HEK293 (cell line): ENCODE data around the gene MYO5B.

Experiments
- CTCF ChIA-PET: fragments of 350-600 bp; formaldehyde crosslinking; extraction: SDS; loops from one replicate; lab custom pipeline; 2021; ENCODE audit warnings: antibody characterized with exemption; lab: Yijun Ruan, JAX
- POLR2A ChIA-PET: fragments of 300-600 bp; formaldehyde crosslinking; extraction: SDS; loops from one replicate; lab custom pipeline; 2020; ENCODE audit warnings: antibody characterized with exemption, inconsistent platforms; lab: Yijun Ruan, JAX
- H3K27ac ChIP-seq: fragments of 200-500 bp; sonication (Bioruptor generic); 2 replicates; pipeline ENCODE4 v1.5.1; 2014; ENCODE audit warnings: low read depth, low read length, control low read depth, inconsistent platforms; ENCODE audit errors: extremely low read depth
- H3K36me3 ChIP-seq, 2 experiments: fragments of 200-500 bp in 1 of 2; sonication (Bioruptor generic) in 1 of 2; 1 replicate in 1 of 2; 2 replicates in 1 of 2; pipeline ENCODE4 v1.5.1; 2014 to 2017; ENCODE audit warnings: inconsistent platforms in 2 of 2, low read length in 2 of 2; ENCODE audit not compliant: control insufficient read depth in 2 of 2, insufficient read depth in 1 of 2
- H3K4me1 ChIP-seq: fragments of 200-500 bp; sonication (Bioruptor generic); 2 replicates; pipeline ENCODE4 v1.5.1; 2014; ENCODE audit warnings: mild to moderate bottlenecking, low read length, inconsistent platforms; ENCODE audit not compliant: control insufficient read depth, insufficient read depth
- H3K4me3 ChIP-seq: 2 replicates; pipeline ENCODE4 v1.5.1; 2011; ENCODE audit warnings: low read depth, mild to moderate bottlenecking, control low read depth, low read length, moderate library complexity
- H3K9me3 ChIP-seq: fragments of 200-500 bp; sonication (Bioruptor generic); 2 replicates; pipeline ENCODE4 v1.5.1; 2014; ENCODE audit warnings: low read depth, low read length, inconsistent platforms; ENCODE audit not compliant: control insufficient read depth, insufficient read depth
- GFI1B ChIP-seq: fragments of 450-650 bp; formaldehyde crosslinking; IDR thresholded peaks from 2 replicates; pipeline ENCODE4 v1.5.1; 2016; ENCODE audit warnings: missing biosample characterization, missing genetic modification characterization
- KLF8 ChIP-seq: fragments of 450-650 bp; formaldehyde crosslinking; IDR thresholded peaks from 2 replicates; pipeline ENCODE4 v1.5.1; 2016; ENCODE audit warnings: missing biosample characterization, missing genetic modification characterization
- OVOL3 ChIP-seq: fragments of 450-650 bp; formaldehyde crosslinking; IDR thresholded peaks from 2 replicates; pipeline ENCODE4 v1.5.1; 2016; ENCODE audit warnings: missing biosample characterization, missing genetic modification characterization
- PRDM1 ChIP-seq: fragments of 450-650 bp; formaldehyde crosslinking; IDR thresholded peaks from 2 replicates; pipeline ENCODE4; 2016; ENCODE audit warnings: missing biosample characterization, missing genetic modification characterization
- SP2 ChIP-seq: fragments of 450-650 bp; formaldehyde crosslinking; IDR thresholded peaks from 2 replicates; pipeline ENCODE4 v1.5.1; 2016; ENCODE audit warnings: missing biosample characterization, missing genetic modification characterization
- YY2 ChIP-seq: fragments of 450-650 bp; formaldehyde crosslinking; IDR thresholded peaks from 2 replicates; pipeline ENCODE4 v1.5.1; 2016; ENCODE audit warnings: missing biosample characterization, missing genetic modification characterization
- ZBTB48 ChIP-seq: fragments of 450-650 bp; formaldehyde crosslinking; IDR thresholded peaks from 2 replicates; pipeline ENCODE4 v1.5.1; 2016; ENCODE audit warnings: missing biosample characterization, missing genetic modification characterization
- ZFP3 ChIP-seq: fragments of 450-650 bp; formaldehyde crosslinking; IDR thresholded peaks from 2 replicates; pipeline ENCODE4 v1.5.1; 2016; ENCODE audit warnings: low read depth, missing biosample characterization, missing genetic modification characterization
- ZNF169 ChIP-seq: fragments of 450-650 bp; formaldehyde crosslinking; IDR thresholded peaks from 2 replicates; pipeline ENCODE4 v1.5.1; 2016; ENCODE audit warnings: missing biosample characterization, missing genetic modification characterization
- ZNF2 ChIP-seq: fragments of 450-650 bp; formaldehyde crosslinking; IDR thresholded peaks from 2 replicates; pipeline ENCODE4 v1.5.1; 2016; ENCODE audit warnings: missing biosample characterization, missing genetic modification characterization
- ZNF239 ChIP-seq: fragments of 450-650 bp; formaldehyde crosslinking; IDR thresholded peaks from 2 replicates; pipeline ENCODE4 v1.5.1; 2016; ENCODE audit warnings: missing biosample characterization, missing genetic modification characterization
- ZNF302 ChIP-seq: fragments of 450-650 bp; formaldehyde crosslinking; IDR thresholded peaks from 2 replicates; pipeline ENCODE4 v1.5.1; 2016; ENCODE audit warnings: missing biosample characterization, missing genetic modification characterization, low read depth
- ZNF416 ChIP-seq: fragments of 450-650 bp; formaldehyde crosslinking; IDR thresholded peaks from 2 replicates; pipeline ENCODE4 v1.5.1; 2016; ENCODE audit warnings: missing biosample characterization, missing genetic modification characterization
- ZNF423 ChIP-seq: fragments of 450-650 bp; formaldehyde crosslinking; IDR thresholded peaks from 2 replicates; pipeline ENCODE4 v1.5.1; 2016; ENCODE audit warnings: missing biosample characterization, missing genetic modification characterization
- ZNF629 ChIP-seq: fragments of 450-650 bp; formaldehyde crosslinking; IDR thresholded peaks from 2 replicates; pipeline ENCODE4 v1.5.1; 2017; ENCODE audit warnings: missing biosample characterization, missing genetic modification characterization
- ZNF660 ChIP-seq: fragments of 450-650 bp; IDR thresholded peaks from 2 replicates; pipeline ENCODE4 v1.5.1; 2018; ENCODE audit warnings: missing biosample characterization, mild to moderate bottlenecking, missing genetic modification characterization
- ZNF843 ChIP-seq: fragments of 450-650 bp; formaldehyde crosslinking; IDR thresholded peaks from 2 replicates; pipeline ENCODE4 v1.5.1; 2016; ENCODE audit warnings: missing biosample characterization, missing genetic modification characterization
- TF ChIP-seq, protein P1 (sequence below): fragments of 450-650 bp; formaldehyde crosslinking; IDR thresholded peaks from 2 replicates; pipeline ENCODE4 v1.5.1; 2016; ENCODE audit warnings: missing biosample characterization, missing genetic modification characterization, borderline replicate concordance
- TF ChIP-seq, protein P2 (sequence below): fragments of 450-650 bp; formaldehyde crosslinking; IDR thresholded peaks from 2 replicates; pipeline ENCODE4 v1.5.1; 2016; ENCODE audit warnings: missing biosample characterization, missing genetic modification characterization
- TF ChIP-seq, protein P3 (sequence below): fragments of 450-650 bp; formaldehyde crosslinking; IDR thresholded peaks from 2 replicates; pipeline ENCODE4 v1.5.1; 2016; ENCODE audit warnings: missing biosample characterization, missing genetic modification characterization
- TF ChIP-seq, protein P4 (sequence below): fragments of 450-650 bp; formaldehyde crosslinking; IDR thresholded peaks from 2 replicates; pipeline ENCODE4; 2016; ENCODE audit warnings: missing biosample characterization, missing genetic modification characterization

Gene MYO5B

DNA sequence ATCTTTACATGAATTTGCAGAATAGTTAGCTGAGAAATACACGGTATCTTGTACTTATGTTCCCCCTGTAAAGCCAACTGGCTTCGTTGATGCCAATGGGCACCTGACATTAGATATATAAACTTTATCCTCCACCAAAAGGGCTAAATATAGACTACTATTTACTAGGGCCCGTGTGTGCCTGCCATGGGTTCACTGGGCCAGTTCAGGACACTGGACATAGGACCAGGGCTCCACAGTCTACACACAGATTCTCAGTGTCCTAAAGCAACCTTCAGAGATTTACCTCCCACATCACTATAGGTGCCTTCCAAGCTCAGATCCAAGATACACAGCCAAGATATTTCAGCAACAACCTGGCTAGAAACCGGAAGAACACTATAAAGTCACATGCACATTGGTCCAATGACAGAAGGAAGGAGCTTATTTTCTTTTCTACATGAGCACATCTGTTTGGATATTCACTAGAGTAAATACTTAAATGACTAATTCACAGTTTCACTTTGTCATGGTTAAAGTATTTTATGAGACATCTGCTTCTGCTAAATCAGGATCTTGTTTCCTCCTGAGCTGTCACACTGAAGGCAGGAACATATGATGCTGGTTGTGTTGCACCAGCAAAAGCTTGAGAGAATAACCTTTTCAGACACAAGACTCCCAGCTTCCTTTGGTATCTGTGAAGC, 95.1 kb downstream of the MYO5B start (continued):
- peak; percentile 70 for TF ChIP-seq ZNF843 (tag by site-specific recombination)
- TF ChIP-seq SP2 (tag by site-specific recombination), result peak; percentile 20; the same call in 1 of the 2 replicates

DNA sequence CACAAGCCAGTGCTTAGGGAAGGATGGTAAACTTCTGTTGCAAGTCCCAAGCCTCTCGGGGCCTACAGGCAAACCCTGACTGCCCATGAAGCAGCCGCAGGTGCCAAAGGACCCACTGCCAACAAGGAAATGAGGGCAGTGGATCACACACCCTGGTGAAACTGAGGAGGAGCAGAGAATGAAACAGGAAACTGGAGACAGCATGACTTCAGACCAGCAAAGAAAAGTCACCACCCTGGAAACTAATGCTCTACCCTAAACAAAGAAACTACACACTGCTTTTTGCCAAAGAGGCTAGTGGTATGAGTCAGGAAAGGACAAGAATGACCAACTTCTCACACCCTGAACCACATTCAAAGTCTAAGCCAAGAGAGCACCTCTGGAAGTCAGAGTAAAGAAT, 97.2 kb downstream of the MYO5B start:
- POLR2A ChIA-PET, result no interaction called here
- CTCF ChIA-PET, result no interaction called here
- Histone ChIP-seq H3K27ac (no peak overlapping the region), H3K4me3 (no peak overlapping the region), H3K36me3 (no peaks in the 10 kb centered on the region), H3K4me1 (peaks cover 2% of the 10 kb centered on the region; the same call in 1 of the 2 replicates), H3K9me3 (no peaks in the 10 kb centered on the region; the same call in 1 of the 2 replicates)
- no peak for TF ChIP-seq ZNF239

DNA sequence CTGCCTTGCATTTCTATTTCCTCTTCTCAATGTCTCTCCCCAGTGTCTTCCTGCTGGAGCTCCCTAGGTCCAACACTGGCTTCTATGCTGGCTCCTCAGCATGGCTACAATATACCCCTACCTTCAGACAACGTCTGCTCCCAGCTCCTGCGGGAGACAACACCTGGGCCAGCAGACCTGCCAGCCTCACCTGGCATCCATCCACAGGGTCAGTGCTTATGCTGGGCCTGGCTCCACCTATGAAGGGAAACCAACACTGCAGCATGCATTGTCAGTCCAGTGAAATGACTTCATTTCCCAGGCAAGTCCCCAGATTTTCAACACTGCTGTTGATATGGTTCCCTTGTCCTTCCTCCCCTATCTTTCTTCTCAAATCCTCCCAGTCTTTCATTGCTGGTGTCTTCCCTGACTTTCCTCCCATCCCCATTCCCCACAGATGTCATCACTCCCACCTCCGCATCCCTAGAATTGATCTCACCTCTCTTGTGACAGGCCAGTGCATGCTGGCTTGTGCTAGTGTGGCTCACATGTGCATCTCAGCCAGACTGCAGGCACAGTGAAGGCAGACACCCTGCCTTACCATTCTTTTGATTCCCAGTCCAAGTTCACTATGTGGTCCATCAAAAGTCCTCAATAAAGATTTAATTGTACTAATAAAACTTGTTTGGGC, 98.0 kb downstream of the MYO5B start:
- no peak overlapping the region for H3K27ac ChIP-seq
- POLR2A ChIA-PET, result no interaction called here
- no peaks in the 10 kb centered on the region; the same call in 1 of the 2 replicates for H3K9me3 ChIP-seq
- TF ChIP-seq ZNF660 (tag by site-specific recombination) (no peak), KLF8 (tag by site-specific recombination) (no peak), ZNF423 (tag by site-specific recombination) (no peak), ZBTB48 (tag by site-specific recombination) (no peak), OVOL3 (tag by site-specific recombination) (no peak), ZFP3 (tag by site-specific recombination) (no peak), YY2 (tag by site-specific recombination) (no peak), PRDM1 (tag by site-specific recombination) (no peak), ZNF169 (tag by site-specific recombination) (no peak), ZNF416 (tag by site-specific recombination) (no peak), ZNF2 (no peak), GFI1B (no peak), ZNF302 (tag by site-specific recombination) (no peak), ZNF629 (tag by site-specific recombination) (no peak)
- TF ChIP-seq, protein P1, sequence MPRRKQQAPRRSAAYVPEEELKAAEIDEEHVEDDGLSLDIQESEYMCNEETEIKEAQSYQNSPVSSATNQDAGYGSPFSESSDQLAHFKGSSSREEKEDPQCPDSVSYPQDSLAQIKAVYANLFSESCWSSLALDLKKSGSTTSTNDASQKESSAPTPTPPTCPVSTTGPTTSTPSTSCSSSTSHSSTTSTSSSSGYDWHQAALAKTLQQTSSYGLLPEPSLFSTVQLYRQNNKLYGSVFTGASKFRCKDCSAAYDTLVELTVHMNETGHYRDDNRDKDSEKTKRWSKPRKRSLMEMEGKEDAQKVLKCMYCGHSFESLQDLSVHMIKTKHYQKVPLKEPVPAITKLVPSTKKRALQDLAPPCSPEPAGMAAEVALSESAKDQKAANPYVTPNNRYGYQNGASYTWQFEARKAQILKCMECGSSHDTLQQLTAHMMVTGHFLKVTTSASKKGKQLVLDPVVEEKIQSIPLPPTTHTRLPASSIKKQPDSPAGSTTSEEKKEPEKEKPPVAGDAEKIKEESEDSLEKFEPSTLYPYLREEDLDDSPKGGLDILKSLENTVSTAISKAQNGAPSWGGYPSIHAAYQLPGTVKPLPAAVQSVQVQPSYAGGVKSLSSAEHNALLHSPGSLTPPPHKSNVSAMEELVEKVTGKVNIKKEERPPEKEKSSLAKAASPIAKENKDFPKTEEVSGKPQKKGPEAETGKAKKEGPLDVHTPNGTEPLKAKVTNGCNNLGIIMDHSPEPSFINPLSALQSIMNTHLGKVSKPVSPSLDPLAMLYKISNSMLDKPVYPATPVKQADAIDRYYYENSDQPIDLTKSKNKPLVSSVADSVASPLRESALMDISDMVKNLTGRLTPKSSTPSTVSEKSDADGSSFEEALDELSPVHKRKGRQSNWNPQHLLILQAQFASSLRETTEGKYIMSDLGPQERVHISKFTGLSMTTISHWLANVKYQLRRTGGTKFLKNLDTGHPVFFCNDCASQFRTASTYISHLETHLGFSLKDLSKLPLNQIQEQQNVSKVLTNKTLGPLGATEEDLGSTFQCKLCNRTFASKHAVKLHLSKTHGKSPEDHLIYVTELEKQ, result no peak
- TF ChIP-seq, protein P2, sequence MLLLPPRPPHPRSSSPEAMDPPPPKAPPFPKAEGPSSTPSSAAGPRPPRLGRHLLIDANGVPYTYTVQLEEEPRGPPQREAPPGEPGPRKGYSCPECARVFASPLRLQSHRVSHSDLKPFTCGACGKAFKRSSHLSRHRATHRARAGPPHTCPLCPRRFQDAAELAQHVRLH (tag by site-specific recombination), result no peak
- TF ChIP-seq, protein P3, sequence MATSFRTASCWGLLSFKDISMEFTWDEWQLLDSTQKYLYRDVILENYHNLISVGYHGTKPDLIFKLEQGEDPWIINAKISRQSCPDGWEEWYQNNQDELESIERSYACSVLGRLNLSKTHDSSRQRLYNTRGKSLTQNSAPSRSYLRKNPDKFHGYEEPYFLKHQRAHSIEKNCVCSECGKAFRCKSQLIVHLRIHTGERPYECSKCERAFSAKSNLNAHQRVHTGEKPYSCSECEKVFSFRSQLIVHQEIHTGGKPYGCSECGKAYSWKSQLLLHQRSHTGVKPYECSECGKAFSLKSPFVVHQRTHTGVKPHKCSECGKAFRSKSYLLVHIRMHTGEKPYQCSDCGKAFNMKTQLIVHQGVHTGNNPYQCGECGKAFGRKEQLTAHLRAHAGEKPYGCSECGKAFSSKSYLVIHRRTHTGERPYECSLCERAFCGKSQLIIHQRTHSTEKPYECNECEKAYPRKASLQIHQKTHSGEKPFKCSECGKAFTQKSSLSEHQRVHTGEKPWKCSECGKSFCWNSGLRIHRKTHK (tag by site-specific recombination), result no peak
- TF ChIP-seq, protein P4, sequence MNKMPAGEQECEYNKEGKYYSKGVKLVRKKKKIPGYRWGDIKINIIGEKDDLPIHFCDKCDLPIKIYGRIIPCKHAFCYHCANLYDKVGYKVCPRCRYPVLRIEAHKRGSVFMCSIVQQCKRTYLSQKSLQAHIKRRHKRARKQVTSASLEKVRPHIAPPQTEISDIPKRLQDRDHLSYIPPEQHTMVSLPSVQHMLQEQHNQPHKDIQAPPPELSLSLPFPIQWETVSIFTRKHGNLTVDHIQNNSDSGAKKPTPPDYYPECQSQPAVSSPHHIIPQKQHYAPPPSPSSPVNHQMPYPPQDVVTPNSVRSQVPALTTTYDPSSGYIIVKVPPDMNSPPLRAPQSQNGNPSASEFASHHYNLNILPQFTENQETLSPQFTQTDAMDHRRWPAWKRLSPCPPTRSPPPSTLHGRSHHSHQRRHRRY, result no peak
- TF ChIP-seq, all 188 proteins: peak for 0
- CTCF ChIA-PET, result interaction anchor here (1.0 kb wide), 1 partner anchor 46 kb away, joined by 3 read pairs; no protein-coding TSS in a partner anchor
- peaks cover 6% of the 10 kb centered on the region; the same call in 1 of the 2 replicates for H3K4me1 ChIP-seq
- no peaks in the 10 kb centered on the region for H3K36me3 ChIP-seq
- H3K4me3 ChIP-seq, result no peak overlapping the region
